ENCODE measurements around the gene CYB561.

Gene CYB561

DNA sequence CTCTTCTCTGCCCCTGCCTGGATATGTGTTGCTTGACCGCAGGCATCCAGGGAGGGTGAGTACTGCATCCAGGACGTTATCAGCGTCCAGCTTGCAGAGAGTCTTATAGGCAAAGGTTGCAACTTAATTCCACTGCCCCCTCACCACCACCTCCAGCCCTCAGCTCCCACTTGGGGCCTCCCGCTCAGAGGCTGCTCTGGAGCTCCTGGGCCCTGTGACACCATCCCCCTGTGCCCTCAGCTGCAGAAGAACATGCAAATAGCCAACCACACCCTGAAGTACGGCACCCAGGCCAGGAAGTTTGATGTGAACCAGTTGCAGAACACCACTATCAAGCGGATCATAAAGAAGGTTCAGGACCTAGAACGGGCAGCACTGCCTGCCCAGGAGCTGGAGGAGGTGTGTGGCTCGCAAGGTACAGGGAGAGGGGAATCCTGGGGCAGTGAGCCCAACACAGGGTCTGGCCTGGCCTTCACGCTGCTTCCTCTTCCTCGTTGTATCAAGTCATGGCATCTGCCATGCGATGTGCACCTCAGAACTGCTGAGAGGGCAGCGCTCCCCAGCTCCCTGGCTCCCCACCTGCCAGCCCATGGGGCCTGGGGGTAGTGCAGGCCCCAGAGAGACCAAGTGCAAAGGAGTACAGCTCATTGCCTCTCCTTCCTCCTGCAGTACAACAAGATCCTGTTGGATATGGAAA lies 40.4 kb upstream of the CYB561 start:
- no peak for DNase-seq (ENCODE audit: low spot score)
- ChIA-PET CTCF (interaction anchor here (0.6 to 2.2 kb wide), 3 partner anchors 39 to 87 kb away, joined by 3 to 10 read pairs (median 5); no protein-coding TSS in a partner anchor), POLR2A (ENCODE audit: low non-redundant PET) (no interaction called here)
- H3K27ac ChIP-seq = no peak overlapping the region
- no peak for TF ChIP-seq CTCF (conservative IDR thresholded peaks at IDR 0.05; ENCODE audit: low read depth)

DNA sequence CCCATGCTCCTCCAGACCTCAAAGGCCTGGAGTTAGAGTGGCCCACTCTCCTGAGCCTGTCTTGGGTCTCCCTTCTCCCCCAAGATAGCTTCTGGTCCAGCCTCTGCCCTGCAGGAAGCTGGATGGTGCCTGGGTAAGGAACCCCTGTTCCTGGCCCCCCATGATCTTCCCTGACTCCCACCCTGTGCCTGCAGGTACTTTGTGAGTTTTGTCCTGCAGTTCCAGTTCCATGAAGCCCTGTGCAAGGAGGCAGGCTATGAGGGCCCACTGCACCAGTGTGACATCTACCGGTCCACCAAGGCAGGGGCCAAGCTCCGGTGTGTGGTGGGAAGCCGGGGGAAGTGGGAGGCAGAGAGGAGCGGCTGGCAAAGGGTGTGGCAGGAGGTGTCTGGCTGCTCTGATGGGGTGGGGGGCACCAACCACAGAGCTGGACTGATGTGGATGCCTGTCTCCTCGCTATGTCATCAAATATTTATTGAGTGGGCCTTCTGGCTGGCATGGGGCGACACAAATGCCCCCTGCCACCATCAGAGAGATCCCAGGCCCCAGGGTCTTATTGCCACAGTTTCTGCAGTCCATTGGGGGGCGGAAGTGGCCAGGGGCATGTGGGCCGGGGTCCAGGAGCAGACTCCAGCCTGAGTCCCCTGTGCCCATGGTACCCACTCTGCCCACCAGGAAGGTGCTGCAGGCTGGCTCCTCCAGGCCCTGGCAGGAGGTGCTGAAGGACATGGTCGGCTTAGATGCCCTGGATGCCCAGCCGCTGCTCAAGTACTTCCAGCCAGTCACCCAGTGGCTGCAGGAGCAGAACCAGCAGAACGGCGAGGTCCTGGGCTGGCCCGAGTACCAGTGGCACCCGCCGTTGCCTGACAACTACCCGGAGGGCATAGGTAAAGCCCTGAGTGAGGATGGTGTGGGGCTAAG lies 37.8 kb upstream of the CYB561 start:
- POLR2A ChIA-PET (ENCODE audit: low non-redundant PET) = no interaction called here
- no peak for TF ChIP-seq CTCF (conservative IDR thresholded peaks at IDR 0.05; ENCODE audit: low read depth)
- no peak for DNase-seq (ENCODE audit: low spot score)
- H3K27ac ChIP-seq = no peak overlapping the region
- CTCF ChIA-PET = interaction anchor here (1.6 kb wide), 2 partner anchors 58 to 129 kb away, joined by 4 read pairs; no protein-coding TSS in a partner anchor

DNA sequence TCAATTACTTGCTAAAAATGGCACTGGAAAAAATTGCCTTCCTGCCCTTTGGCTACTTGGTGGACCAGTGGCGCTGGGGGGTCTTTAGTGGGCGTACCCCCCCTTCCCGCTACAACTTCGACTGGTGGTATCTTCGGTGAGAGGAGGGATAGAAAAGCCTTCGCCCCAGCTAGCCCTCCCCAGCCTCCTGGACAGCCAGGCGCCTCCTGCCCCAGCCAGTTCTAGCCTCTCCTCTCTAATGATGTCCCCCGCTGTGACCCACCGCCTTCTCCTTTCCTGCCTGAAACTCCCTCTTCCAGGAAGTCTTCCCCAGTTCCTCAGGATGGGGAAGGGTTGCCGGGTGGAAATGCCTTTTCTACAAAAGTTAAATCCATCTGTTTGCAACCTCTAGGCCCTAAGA lies 36.9 kb upstream of the CYB561 start:
- H3K27ac ChIP-seq = no peak overlapping the region
- no peak for DNase-seq (ENCODE audit: low spot score)
- no peak for TF ChIP-seq CTCF (conservative IDR thresholded peaks at IDR 0.05; ENCODE audit: low read depth)
- ChIA-PET POLR2A (ENCODE audit: low non-redundant PET) (no interaction called here), CTCF (interaction anchor here (1.6 kb wide), 1 partner anchor 130 kb away, joined by 4 read pairs; no protein-coding TSS in a partner anchor)

DNA sequence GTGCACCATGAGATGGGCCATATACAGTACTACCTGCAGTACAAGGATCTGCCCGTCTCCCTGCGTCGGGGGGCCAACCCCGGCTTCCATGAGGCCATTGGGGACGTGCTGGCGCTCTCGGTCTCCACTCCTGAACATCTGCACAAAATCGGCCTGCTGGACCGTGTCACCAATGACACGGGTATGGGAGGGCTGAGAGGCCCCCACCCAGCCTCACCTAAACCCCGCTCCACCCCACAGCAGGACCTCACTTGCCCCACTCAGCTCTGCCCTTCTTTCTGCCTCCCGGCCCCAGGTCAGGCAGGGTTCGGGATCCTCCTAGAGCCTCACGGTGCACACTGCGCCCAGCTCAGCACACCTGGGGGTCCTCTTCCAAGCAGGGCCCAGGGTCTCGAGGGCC lies 36.4 kb upstream of the CYB561 start:
- no peak for TF ChIP-seq CTCF (conservative IDR thresholded peaks at IDR 0.05; ENCODE audit: low read depth)
- H3K27ac ChIP-seq = no peak overlapping the region
- CTCF ChIA-PET = interaction anchor here (0.7 to 5.1 kb wide), 4 partner anchors 35 to 125 kb away, joined by 4 to 52 read pairs (median 4); no protein-coding TSS in a partner anchor
- DNase-seq (ENCODE audit: low spot score) = no peak
- POLR2A ChIA-PET (ENCODE audit: low non-redundant PET) = no interaction called here

DNA sequence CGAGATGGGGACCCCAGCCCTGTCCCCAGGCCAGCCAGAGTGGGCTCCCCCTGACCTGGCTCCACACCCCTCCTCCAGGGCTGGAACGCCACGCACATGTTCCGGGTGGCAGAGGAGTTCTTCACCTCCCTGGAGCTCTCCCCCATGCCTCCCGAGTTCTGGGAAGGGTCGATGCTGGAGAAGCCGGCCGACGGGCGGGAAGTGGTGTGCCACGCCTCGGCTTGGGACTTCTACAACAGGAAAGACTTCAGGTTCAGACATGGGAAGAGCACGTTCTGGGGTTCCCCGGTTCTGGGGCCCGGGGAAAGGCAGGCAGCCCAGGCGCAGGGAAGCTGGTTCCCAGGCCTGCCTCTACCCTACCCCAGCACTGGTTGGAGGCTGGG lies 35.4 kb upstream of the CYB561 start:
- CTCF ChIA-PET = interaction anchor here (1.2 to 5.1 kb wide), 3 partner anchors 34 to 56 kb away, joined by 4 to 52 read pairs (median 5); no protein-coding TSS in a partner anchor
- TF ChIP-seq CTCF (conservative IDR thresholded peaks at IDR 0.05; ENCODE audit: low read depth) = no peak
- POLR2A ChIA-PET (ENCODE audit: low non-redundant PET) = no interaction called here
- DNase-seq (ENCODE audit: low spot score) = no peak
- H3K27ac ChIP-seq = no peak overlapping the region

GRCh38 chr17:63480826-63481487 lies 34.9 kb upstream of the CYB561 start:
- no peak overlapping the region for H3K27ac ChIP-seq
- ChIA-PET POLR2A (ENCODE audit: low non-redundant PET) (no interaction called here), CTCF (interaction anchor here (0.6 to 5.1 kb wide), 4 partner anchors 34 to 202 kb away, joined by 3 to 52 read pairs (median 4); no protein-coding TSS in a partner anchor)
- no peak for TF ChIP-seq CTCF (conservative IDR thresholded peaks at IDR 0.05; ENCODE audit: low read depth)
- no peak for DNase-seq (ENCODE audit: low spot score)

Data from RWPE1 (cell line).